ENCODE results near the gene KAT2B. TPM values are rescaled to one million over a fixed set of nuclear protein-coding genes. Genes with fewer than 3 reads are reported as not detected.

The KAT2B gene
- total RNA-seq, 5 donors from 2014 or later (not counting 1 experiment from before 2014, with no cell fraction given): 49.5 to 98.8 (median 80.8) TPM

- POLR2A ChIA-PET: interaction anchor here in 1 of 2 donors (0.6 kb wide), 1 partner anchor 81 kb away, joined by 9 read pairs; no protein-coding TSS in a partner anchor
Observed at GRCh38 chr3:20185331-20185678, 145.1 kb downstream of the KAT2B start.

GRCh38 chr3:20185679-20186599, 145.7 kb downstream of the KAT2B start, which contains the start of gene SGO1:
SGO1 (minus strand) TSS chr3:20186206; CDS start chr3:20184027, 2,179 bp downstream.
- Mint-ChIP-seq H3K36me3 (no peaks in the 10 kb centered on the region), H3K27me3 (no peaks in the 10 kb centered on the region), H3K4me1 (peaks cover 0 to 7% (median 6%) of the 10 kb centered on the region in 3 donors), H3K4me3 (no peak within 1 kb of the TSS), H3K27ac (no peak within 1 kb of the TSS), H3K9me3 (no peaks in the 10 kb centered on the region)
- H3K27me3 ChIP-seq (replicated peaks in 1 of 2; ENCODE audit: control insufficient read depth in 2 of 2, extremely low read depth in 1 of 2, insufficient read depth in 2 of 2, low read length in 1 of 2): no peaks in the 10 kb centered on the region
- ChIA-PET CTCF (interaction anchor here (0.6 to 1.0 kb wide), 5 partner anchors 144 to 1035 kb away, joined by 3 to 5 read pairs (median 4); no protein-coding TSS in a partner anchor), POLR2A (interaction anchor here (0.6 to 1.1 kb wide), 11 partner anchors 7 to 1039 kb away, joined by 3 to 8 read pairs (median 3); no protein-coding TSS in a partner anchor)
- peaks cover 16 to 19% of the 10 kb centered on the region in 2 experiments for H3K4me1 ChIP-seq (ENCODE audit: control insufficient read depth in 1 of 2, extremely low read depth in 1 of 2, insufficient read depth in 2 of 2, low read length in 2 of 2)
- ATAC-seq (replicated peaks in 1 of 4) (peak; percentile 92 to 97 (median 94)), DNase-seq (peak; percentile 99 to 100 (median 100))
- peak within 1 kb of the TSS; percentile 98 for H3K27ac ChIP-seq (ENCODE audit: low read length)
- peak within 1 kb of the TSS; percentile 87 to 90 for H3K4me3 ChIP-seq (ENCODE audit: control insufficient read depth in 1 of 2, extremely low read depth in 1 of 2, low read length in 1 of 2)
- under 1% methylated on average over 56 of the region's 65 CpGs for WGBS (ENCODE audit: insufficient coverage)
- no peaks in the 10 kb centered on the region for H3K36me3 ChIP-seq (ENCODE audit: control insufficient read depth in 2 of 2, extremely low read depth in 1 of 2, insufficient read depth in 1 of 2, low read length in 1 of 2)
- H3K9me3 ChIP-seq: no peaks in the 10 kb centered on the region

More at GRCh38 chr3:20185331-20185678, 145.1 kb downstream of the KAT2B start:
- H3K27ac ChIP-seq (ENCODE audit: low read length): peak overlapping the region; percentile 98
- H3K9me3 ChIP-seq: no peaks in the 10 kb centered on the region
- no peaks in the 10 kb centered on the region for H3K36me3 ChIP-seq (ENCODE audit: control insufficient read depth in 2 of 2, extremely low read depth in 1 of 2, insufficient read depth in 1 of 2, low read length in 1 of 2)
- WGBS (ENCODE audit: insufficient coverage): 0% methylated on average over 2 of the region's 12 CpGs
- no peak for ATAC-seq (replicated peaks in 1 of 4)
- peaks cover 16 to 19% of the 10 kb centered on the region in 2 experiments for H3K4me1 ChIP-seq (ENCODE audit: control insufficient read depth in 1 of 2, extremely low read depth in 1 of 2, insufficient read depth in 2 of 2, low read length in 2 of 2)
- Mint-ChIP-seq H3K27me3 (no peaks in the 10 kb centered on the region), H3K36me3 (no peaks in the 10 kb centered on the region), H3K27ac (no peak overlapping the region), H3K4me3 (no peak overlapping the region), H3K9me3 (no peaks in the 10 kb centered on the region), H3K4me1 (peaks cover 0 to 7% (median 6%) of the 10 kb centered on the region in 3 donors)
- CTCF ChIA-PET: interaction anchor here in 1 of 2 donors (0.9 kb wide), 1 partner anchor 156 kb away, joined by 5 read pairs; no protein-coding TSS in a partner anchor
- peak in 6 of 35 experiments; percentile 1 to 41 (median 8) for DNase-seq
- H3K27me3 ChIP-seq (replicated peaks in 1 of 2; ENCODE audit: control insufficient read depth in 2 of 2, extremely low read depth in 1 of 2, insufficient read depth in 2 of 2, low read length in 1 of 2): no peaks in the 10 kb centered on the region
- H3K4me3 ChIP-seq (ENCODE audit: control insufficient read depth in 1 of 2, extremely low read depth in 1 of 2, low read length in 1 of 2): peak overlapping the region; percentile 87 to 90

- WGBS (ENCODE audit: insufficient coverage): 0% methylated on average over 7 of the region's 9 CpGs
- Mint-ChIP-seq H3K27me3 (no peaks in the 10 kb centered on the region), H3K4me1 (peaks cover 0 to 7% (median 6%) of the 10 kb centered on the region in 3 donors), H3K9me3 (no peaks in the 10 kb centered on the region), H3K4me3 (no peak overlapping the region), H3K36me3 (no peaks in the 10 kb centered on the region), H3K27ac (no peak overlapping the region)
- Histone ChIP-seq H3K4me1 (ENCODE audit: control insufficient read depth in 1 of 2, extremely low read depth in 1 of 2, insufficient read depth in 2 of 2, low read length in 2 of 2) (peaks cover 16 to 19% of the 10 kb centered on the region in 2 experiments), H3K9me3 (no peaks in the 10 kb centered on the region), H3K4me3 (ENCODE audit: control insufficient read depth in 1 of 2, extremely low read depth in 1 of 2, low read length in 1 of 2) (peak overlapping the region; percentile 87 to 90), H3K27me3 (replicated peaks in 1 of 2; ENCODE audit: control insufficient read depth in 2 of 2, extremely low read depth in 1 of 2, insufficient read depth in 2 of 2, low read length in 1 of 2) (no peaks in the 10 kb centered on the region), H3K27ac (ENCODE audit: low read length) (peak overlapping the region; percentile 98), H3K36me3 (ENCODE audit: control insufficient read depth in 2 of 2, extremely low read depth in 1 of 2, insufficient read depth in 1 of 2, low read length in 1 of 2) (no peaks in the 10 kb centered on the region)
- peak in 3 of 4 experiments; percentile 0 to 1 (median 0) for ATAC-seq (replicated peaks in 1 of 4)
- POLR2A ChIA-PET: interaction anchor here (0.6 to 1.1 kb wide), 10 partner anchors 8 to 239 kb away, joined by 3 to 8 read pairs (median 4); no protein-coding TSS in a partner anchor
- no peak for DNase-seq
- CTCF ChIA-PET: interaction anchor here in 1 of 2 donors (0.6 to 1.0 kb wide), 4 partner anchors 145 to 1035 kb away, joined by 3 to 5 read pairs (median 4); no protein-coding TSS in a partner anchor
Observed at GRCh38 chr3:20186600-20187004, 146.4 kb downstream of the KAT2B start.

GRCh38 chr3:20190991-20191390, 150.7 kb downstream of the KAT2B start:
- Histone ChIP-seq H3K27me3 (replicated peaks in 1 of 2; ENCODE audit: control insufficient read depth in 2 of 2, extremely low read depth in 1 of 2, insufficient read depth in 2 of 2, low read length in 1 of 2) (no peaks in the 10 kb centered on the region), H3K4me1 (ENCODE audit: control insufficient read depth in 1 of 2, extremely low read depth in 1 of 2, insufficient read depth in 2 of 2, low read length in 2 of 2) (peaks cover 10 to 12% of the 10 kb centered on the region in 2 experiments), H3K36me3 (ENCODE audit: control insufficient read depth in 2 of 2, extremely low read depth in 1 of 2, insufficient read depth in 1 of 2, low read length in 1 of 2) (no peaks in the 10 kb centered on the region), H3K27ac (ENCODE audit: low read length) (no peak overlapping the region), H3K4me3 (ENCODE audit: control insufficient read depth in 1 of 2, extremely low read depth in 1 of 2, low read length in 1 of 2) (no peak overlapping the region), H3K9me3 (no peaks in the 10 kb centered on the region)
- Mint-ChIP-seq H3K9me3 (no peaks in the 10 kb centered on the region), H3K4me3 (no peak overlapping the region), H3K27me3 (no peaks in the 10 kb centered on the region), H3K4me1 (peaks cover 0 to 6% (median 5%) of the 10 kb centered on the region in 3 donors), H3K27ac (no peak overlapping the region), H3K36me3 (no peaks in the 10 kb centered on the region)
- ChIA-PET CTCF (no interaction called here), POLR2A (no interaction called here)
- DNase-seq (no peak), ATAC-seq (replicated peaks in 1 of 4) (no peak)
- WGBS (ENCODE audit: insufficient coverage): 100% methylated on average over 2 of the region's 5 CpGs

- POLR2A ChIA-PET: interaction anchor here in 1 of 2 donors (0.6 kb wide), 1 partner anchor 144 kb away, joined by 3 read pairs; no protein-coding TSS in a partner anchor
- CTCF ChIA-PET: no interaction called here
- ATAC-seq (replicated peaks in 1 of 4): no peak
- H3K27me3 ChIP-seq (replicated peaks in 1 of 2; ENCODE audit: control insufficient read depth in 2 of 2, extremely low read depth in 1 of 2, insufficient read depth in 2 of 2, low read length in 1 of 2): no peaks in the 10 kb centered on the region
- Mint-ChIP-seq H3K9me3 (no peaks in the 10 kb centered on the region), H3K4me1 (peaks cover 7 to 8% (median 7%) of the 10 kb centered on the region in 3 donors), H3K27me3 (no peaks in the 10 kb centered on the region), H3K27ac (no peak overlapping the region), H3K36me3 (peaks cover 3% of the 10 kb centered on the region), H3K4me3 (no peak overlapping the region)
- WGBS (ENCODE audit: insufficient coverage): 95% methylated on average over 3 of the region's 7 CpGs
- H3K36me3 ChIP-seq (ENCODE audit: control insufficient read depth in 2 of 2, extremely low read depth in 1 of 2, insufficient read depth in 1 of 2, low read length in 1 of 2): no peaks in the 10 kb centered on the region
- no peak for DNase-seq
- no peak overlapping the region for H3K27ac ChIP-seq (ENCODE audit: low read length)
- H3K9me3 ChIP-seq: no peaks in the 10 kb centered on the region
- no peak overlapping the region for H3K4me3 ChIP-seq (ENCODE audit: control insufficient read depth in 1 of 2, extremely low read depth in 1 of 2, low read length in 1 of 2)
- peaks cover 0 to 2% of the 10 kb centered on the region in 2 experiments for H3K4me1 ChIP-seq (ENCODE audit: control insufficient read depth in 1 of 2, extremely low read depth in 1 of 2, insufficient read depth in 2 of 2, low read length in 2 of 2)
Observed at GRCh38 chr3:20194793-20195460, 154.7 kb downstream of the KAT2B start.

Data from T-cell (primary cell).